Embryonic facial prominence (tissue), 1 donor: ENCODE results near the gene LGALS3.
"Not testable (repeated sequence)": the region's sequence is repeated elsewhere in the genome, so short reads cannot be mapped to it uniquely, and the experiment has no call there.

Experiments
- DNase-seq: peaks from one replicate; pipeline ENCODE4 v3.0.0-alpha.2; 2016; ENCODE audit errors: extremely low spot score

LGALS3 gene

GRCh38 chr14:55129086-55129427 is at the start of gene LGALS3:
Gene LGALS3, plus strand, starts transcription at chr14:55129252. Its CDS starts 8,122 bp downstream, at chr14:55137374.
- DNase-seq = no peak

DNA sequence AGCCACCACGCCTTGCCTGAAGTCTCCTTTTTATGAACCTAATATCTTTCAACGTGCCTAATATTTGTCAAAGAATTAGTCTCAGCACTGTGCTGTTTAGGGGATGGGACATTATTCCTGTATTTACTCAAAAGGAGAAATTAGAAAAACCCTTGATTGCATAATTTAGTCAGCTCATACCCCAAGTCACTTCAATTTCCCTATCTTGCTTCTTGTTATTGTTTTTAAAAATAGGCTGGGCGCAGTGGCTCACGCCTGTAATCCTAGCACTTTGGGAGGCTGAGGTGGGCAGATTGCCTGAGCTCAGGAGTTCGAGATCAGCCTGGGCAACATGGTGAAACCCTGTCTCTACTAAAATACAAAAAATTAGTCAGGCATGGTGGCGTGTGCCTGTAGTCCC is 49.1 kb upstream of the LGALS3 start:
- DNase-seq = not testable (repeated sequence)

GRCh38 chr14:55084401-55085059 is 44.5 kb upstream of the LGALS3 start:
- DNase-seq = no peak

- DNase-seq = no peak
These were observed 43.9 kb upstream of the LGALS3 start for GRCh38 chr14:55085060-55085660.

DNA sequence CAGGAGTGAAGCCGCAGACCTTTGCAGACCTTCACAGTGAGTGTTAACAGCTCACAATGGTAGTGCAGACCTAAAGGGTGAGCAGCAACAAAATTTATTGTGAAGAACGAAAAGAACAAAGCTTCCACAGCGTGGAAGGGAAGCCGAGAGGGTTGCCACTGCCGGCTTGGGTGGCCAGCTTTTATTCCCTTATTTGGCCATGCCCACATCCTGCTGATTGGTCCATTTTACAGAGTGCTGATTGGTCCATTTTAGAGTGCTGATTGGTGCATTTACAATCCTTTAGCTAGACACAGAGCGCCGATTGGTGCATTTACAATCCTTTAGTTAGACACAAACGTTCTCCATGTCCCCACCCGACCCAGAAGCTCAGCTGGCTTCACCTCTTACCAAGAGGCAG is 42.1 kb upstream of the LGALS3 start:
- DNase-seq = no peak

- no peak for DNase-seq
These were observed 40.7 kb upstream of the LGALS3 start for GRCh38 chr14:55088356-55088755.

- DNase-seq = peak; percentile 81
These were observed 36.7 kb upstream of the LGALS3 start for GRCh38 chr14:55092341-55092740.

GRCh38 chr14:55094292-55095157 is 34.5 kb upstream of the LGALS3 start:
- no peak for DNase-seq

DNA sequence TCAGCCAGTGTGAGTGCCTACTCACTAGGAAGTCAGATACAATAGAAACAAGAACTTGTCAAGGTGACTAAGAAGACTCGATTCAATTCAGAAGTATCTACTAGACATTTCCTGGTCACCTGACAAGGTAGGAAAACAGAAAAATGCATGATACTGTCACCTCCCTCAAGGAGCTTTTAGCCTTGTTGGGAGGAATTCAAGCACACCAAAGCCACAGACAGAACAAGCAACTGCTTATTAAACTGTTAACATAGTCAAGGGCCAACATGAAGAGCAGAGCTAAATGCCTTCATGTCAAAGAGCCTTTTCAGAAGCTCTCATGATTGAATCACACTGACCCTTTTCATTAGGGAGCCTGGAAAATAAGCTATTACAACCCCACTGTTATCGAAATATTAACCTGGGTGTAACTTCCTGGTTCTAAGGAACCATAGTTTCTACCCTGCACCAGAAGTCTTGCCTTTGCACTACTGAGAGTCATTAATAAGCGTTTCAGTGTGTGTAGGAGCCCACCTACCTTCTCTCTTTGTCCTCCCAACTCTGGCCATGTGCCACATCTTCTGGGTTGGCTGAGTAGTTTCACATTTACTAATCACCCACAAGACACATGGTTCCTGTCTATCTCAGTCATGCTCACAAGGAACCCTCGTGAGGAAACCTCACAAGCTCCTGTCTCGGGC is 31.0 kb upstream of the LGALS3 start:
- no peak for DNase-seq

- DNase-seq = no peak
These were observed 30.5 kb upstream of the LGALS3 start for GRCh38 chr14:55098561-55098898.

GRCh38 chr14:55099756-55100155 is 29.3 kb upstream of the LGALS3 start:
- DNase-seq = no peak

GRCh38 chr14:55101698-55102097 is 27.4 kb upstream of the LGALS3 start:
- DNase-seq = no peak

DNA sequence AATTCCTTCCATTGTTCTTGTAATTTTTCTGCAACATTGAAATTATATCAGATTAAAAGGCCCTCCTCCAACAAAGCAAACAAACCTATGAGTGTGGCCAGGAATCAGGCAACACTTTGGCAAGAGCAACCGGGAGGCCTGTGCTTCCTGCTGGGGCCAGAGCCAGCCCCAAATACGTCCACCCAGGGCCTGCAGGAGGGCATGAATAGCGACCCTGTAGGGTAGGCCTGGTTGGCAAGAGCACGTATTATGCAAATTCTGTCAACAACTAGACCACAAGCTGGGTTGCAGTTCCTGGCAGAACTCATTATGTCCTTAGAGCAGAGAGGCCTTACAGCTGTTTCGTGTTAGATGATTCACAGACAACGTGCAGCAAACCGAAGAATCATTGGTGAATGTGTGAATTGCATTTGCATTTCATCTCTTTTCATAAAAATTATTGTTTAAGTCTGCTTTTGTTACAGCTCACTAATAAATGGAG is 26.9 kb upstream of the LGALS3 start:
- DNase-seq = peak; percentile 76

- no peak for DNase-seq
These were observed 25.9 kb upstream of the LGALS3 start for GRCh38 chr14:55103005-55103640.

DNA sequence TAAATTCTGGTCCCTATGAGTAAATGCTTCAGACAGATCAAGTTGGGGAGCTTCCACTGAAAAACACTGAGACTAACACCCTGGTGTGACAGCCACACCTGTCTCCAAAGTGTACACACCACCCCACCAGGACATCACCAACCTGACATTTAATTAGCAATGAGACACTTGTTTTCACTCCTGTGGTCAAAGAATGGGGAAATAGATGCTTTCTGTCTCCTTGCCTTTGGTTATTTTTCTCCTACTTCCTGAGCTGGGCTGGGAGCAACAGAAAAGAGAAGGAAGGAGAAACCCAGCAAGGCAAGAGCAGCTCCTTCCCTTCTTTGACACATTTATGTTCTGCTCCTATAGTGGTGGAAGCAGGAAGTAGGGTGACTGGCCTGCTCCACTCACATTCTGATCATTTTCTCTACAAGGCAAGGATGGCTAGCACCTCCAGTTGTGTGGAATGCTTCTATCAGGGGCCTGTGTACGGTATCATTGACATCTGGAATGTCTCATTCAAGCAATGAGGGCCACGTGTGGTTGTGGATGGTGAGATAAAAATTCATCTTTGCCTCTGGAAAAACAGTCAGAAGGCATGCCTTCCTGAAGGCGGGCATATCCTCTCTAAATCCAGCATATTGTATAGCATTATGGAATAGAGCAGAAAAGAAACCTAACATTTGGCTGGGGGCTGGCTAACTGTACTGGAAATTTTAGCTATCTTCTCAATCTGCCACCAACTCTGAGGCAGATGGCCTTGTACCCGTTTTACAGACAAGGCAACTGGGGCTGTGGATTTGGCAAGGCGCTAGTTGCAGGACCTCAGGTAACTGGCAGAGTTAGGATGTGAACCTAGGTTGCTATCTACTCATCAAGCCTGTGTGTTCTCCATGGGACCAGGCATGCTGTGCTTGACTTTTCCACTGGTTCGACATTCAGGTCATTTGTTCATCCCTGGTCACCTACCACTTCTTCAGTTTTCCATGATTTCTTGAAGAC is 24.8 kb upstream of the LGALS3 start:
- no peak for DNase-seq

DNA sequence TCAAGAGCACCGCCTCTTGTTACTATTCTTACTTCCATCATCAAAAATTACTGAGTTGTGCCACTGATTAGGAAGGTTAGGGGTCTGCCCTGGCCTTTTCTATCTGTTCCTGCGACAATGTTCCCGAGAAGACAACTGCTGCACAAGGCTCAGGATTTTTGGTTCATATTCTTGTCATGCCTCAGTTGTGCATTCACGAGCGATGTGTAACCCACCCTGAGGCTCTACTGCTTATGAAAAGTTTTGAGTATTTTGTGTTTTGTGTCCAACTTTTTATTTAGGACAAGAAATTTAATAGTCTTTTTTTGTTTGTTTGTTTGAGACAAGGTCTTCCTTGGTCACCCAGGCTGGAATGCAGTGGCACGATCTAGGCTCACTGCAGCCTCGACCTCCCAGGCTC is 23.1 kb upstream of the LGALS3 start:
- DNase-seq = no peak

DNA sequence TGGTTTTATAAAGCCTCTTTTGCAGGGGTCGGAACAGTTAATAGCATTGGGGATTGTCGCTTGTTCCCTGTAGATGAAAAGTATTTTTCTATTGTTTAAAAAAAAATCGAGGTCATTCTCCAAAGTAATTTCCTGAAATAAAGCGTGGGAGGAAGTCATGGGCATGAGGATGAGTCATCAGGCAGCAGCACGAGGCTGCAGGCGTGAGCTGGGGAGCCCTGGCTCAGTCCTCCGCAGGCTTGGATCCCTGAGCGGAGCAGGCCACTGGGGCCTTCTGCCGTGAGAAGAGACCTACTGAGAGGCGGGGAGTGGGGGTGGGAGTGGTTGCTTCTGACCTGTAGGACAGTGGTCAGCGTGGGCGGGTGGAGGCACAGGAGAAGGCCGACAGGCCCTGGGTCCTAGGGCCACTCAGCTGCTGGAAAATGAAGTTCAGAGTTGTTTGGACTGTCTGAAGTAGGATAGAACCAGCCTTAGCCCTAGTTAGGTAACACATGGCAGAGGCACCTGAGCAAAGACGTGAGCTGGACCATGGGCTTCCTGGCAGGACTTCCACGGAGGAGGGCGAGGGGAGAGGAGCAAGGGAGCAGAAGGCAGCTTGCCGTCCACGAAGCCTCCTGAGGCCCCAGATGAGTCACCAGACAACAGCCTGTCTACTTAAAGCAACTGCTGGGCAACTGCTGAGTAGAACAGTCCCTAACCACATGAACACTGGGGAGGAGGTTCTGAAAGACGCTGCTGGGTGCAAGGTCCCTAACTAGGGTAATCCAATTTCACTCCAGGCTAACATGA is 21.1 kb upstream of the LGALS3 start:
- no peak for DNase-seq

- DNase-seq = no peak
These were observed 19.2 kb upstream of the LGALS3 start for GRCh38 chr14:55109836-55110235.

DNA sequence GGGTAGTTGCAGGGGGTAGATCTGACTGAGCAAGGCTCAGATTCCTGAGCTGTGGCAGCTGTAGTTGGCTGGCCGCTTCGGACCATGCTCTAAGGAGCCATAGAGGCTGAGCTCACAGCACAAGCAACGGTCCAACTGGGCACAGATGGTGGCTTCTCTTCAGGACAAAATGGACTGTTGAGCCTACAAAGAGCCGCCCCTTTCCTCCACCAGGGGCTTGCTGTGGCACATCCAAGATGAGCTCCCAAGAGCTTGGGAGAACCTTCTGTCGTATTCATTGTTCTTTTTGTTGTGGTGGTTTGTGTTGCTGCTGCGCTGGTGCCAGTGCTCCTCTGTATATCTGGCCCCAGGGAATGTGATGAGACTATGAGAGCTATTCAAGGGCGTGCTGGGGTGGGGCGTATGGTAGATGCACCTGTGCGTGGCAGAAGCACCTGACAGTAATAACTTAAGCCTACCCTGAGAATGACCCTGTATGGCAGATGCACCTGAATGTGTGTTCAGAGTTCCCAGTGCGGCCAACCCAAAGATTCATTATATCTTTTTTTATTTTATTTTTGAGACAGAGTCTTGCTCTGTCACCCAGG is 17.8 kb upstream of the LGALS3 start:
- DNase-seq = no peak
